NCI-H1436 (cell line): ENCODE measurements around the gene IER3.

Source experiments
- DNase-seq: peaks from one replicate; lab custom pipeline; 2025; lab: John Stamatoyannopoulos, UW

The IER3 gene

DNA sequence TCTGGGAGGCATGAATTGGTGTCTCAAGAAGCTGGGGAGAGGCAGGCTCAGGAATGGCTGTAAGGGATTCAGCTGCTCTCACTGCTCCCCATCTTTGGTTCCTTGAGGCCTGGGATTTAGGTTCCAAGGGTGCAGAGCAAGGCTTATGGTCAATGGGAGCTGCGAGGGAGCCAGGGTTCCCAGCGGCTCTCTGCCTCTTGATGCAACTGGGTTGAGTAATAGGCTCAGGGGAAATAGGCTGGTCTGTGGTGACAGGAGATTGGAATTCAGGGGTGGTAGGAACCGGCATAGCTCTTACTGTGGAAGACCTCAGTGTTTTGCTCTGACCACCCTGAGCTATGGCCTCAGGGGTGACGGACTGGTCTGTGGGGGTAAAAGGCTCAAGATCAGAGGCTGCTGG is 40.5 kb downstream of the IER3 start:
- no peak for DNase-seq

DNA sequence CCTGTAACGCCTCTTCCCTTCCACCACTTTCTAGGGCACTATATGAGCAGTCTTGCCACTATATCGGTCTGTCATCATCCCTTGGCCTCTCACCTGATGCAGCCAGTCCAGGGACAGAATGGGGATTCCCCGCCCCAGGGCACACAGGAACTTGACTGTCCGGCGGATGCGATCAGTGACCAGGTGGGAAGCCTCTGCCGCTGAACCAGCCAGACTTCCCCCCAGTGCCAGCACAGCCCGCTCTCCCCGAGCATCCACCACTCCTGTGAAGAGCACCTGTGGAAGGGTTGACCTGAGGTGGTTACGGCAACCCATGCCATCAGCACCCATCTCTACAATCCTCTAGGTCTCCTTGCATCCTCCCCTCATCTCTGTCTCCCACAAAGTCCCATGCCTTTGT is 41.3 kb downstream of the IER3 start:
- DNase-seq, result no peak

DNA sequence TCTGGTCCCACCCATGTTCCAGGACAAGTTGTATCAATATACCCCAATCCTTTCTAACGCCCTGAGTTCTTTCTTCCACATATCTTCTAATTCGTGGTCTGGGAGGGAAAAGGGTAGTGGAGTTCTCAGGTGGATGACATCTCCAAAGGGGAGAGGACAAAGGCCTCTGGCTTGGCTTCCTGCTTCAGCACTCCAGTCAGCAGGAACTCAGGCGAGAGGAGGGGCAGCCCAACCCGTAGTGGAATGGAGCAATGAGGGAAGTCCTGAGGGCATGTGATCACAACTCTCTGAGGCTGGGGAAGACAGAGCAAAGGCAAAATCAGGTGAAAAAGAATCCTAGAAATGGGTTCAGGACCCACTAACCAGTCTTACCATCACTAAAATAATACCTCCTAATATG is 44.0 kb downstream of the IER3 start:
- DNase-seq, result no peak

DNA sequence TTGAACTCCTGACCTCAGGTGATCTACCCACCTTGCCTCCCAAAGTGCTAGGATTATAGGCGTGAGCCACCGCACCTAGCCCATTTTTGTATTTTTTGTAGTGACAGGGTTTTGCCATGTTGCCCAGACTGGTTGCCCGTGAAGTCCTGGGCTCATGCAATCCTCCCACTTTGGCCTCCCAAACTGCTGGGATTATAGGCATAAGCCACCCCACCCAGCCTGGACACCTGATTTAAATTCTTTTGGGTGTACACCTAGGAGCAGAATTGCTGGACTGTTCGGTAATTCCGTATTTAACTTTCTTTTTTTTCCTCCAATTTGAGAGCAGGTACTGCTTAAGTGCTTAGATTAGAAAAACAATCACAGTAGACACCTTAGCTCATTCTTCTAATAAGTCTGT is 47.9 kb downstream of the IER3 start:
- DNase-seq, result no peak
